KMS-11 (cell line): ENCODE measurements around the gene SIX4.

Experiments used
- H2AFZ ChIP-seq: fragments of 200-600 bp; sonication (generic); 2 replicates; pipeline ENCODE4 v1.6.1; 2016; ENCODE audit warnings: antibody characterized with exemption, mixed run types, low read depth
- H3K27ac ChIP-seq: fragments of 200-600 bp; sonication (generic); 2 replicates; pipeline ENCODE4 v1.6.1; 2016; ENCODE audit warnings: mild to moderate bottlenecking, mixed run types
- H3K27me3 ChIP-seq: fragments of 200-600 bp; sonication (generic); 2 replicates; pipeline ENCODE4 v1.6.1; 2017; ENCODE audit warnings: mild to moderate bottlenecking, low read depth, mixed run types, moderate library complexity; ENCODE audit not compliant: insufficient read depth
- H3K36me3 ChIP-seq: fragments of 200-600 bp; sonication (generic); 2 replicates; pipeline ENCODE4 v1.6.1; 2017; ENCODE audit warnings: mild to moderate bottlenecking, mixed run types; ENCODE audit not compliant: insufficient read depth
- H3K4me1 ChIP-seq: fragments of 200-600 bp; sonication (generic); 2 replicates; pipeline ENCODE4 v1.6.1; 2016; ENCODE audit warnings: mild to moderate bottlenecking, low read depth, mixed run types; ENCODE audit not compliant: poor library complexity, severe bottlenecking
- H3K4me2 ChIP-seq: fragments of 200-600 bp; sonication (generic); 2 replicates; pipeline ENCODE4 v1.7.0; 2016; ENCODE audit warnings: mild to moderate bottlenecking, mixed run types
- H3K4me3 ChIP-seq: fragments of 200-600 bp; sonication (generic); IDR thresholded peaks from 2 replicates; pipeline ENCODE4 v1.6.1; 2017; ENCODE audit warnings: low read depth, low read length, mixed read lengths; ENCODE audit not compliant: insufficient read depth
- H3K79me2 ChIP-seq: fragments of 200-600 bp; sonication (generic); 2 replicates; pipeline ENCODE4 v1.6.1; 2016; ENCODE audit warnings: low read depth, mixed run types; ENCODE audit not compliant: insufficient read depth
- H3K9ac ChIP-seq: fragments of 200-600 bp; sonication (generic); 2 replicates; pipeline ENCODE4 v1.6.1; 2016; ENCODE audit warnings: mild to moderate bottlenecking, mixed run types
- H4K20me1 ChIP-seq: fragments of 200-600 bp; sonication (generic); 2 replicates; pipeline ENCODE4 v1.6.1; 2016; ENCODE audit warnings: mild to moderate bottlenecking, mixed run types; ENCODE audit not compliant: insufficient read depth
- CTCF ChIP-seq: fragments of 200-600 bp; sonication (generic); conservative IDR thresholded peaks from 2 replicates; pipeline ENCODE4 v1.6.1; 2017; ENCODE audit warnings: low read depth, mild to moderate bottlenecking, antibody characterized with exemption, low read length, moderate library complexity, mixed read lengths

SIX4 gene

GRCh38 chr14:60760644-60761364 lies 36.7 kb upstream of the SIX4 start:
- no peak for TF ChIP-seq CTCF
- H3K36me3 ChIP-seq = no peaks in the 10 kb centered on the region
- H3K9ac ChIP-seq = no peak overlapping the region
- no peaks in the 10 kb centered on the region for H4K20me1 ChIP-seq
- H3K4me2 ChIP-seq = no peak overlapping the region
- H3K4me1 ChIP-seq = peaks cover 48% of the 10 kb centered on the region
- no peak overlapping the region for H3K27ac ChIP-seq
- H2AFZ ChIP-seq = no peak overlapping the region
- no peak overlapping the region for H3K4me3 ChIP-seq
- H3K27me3 ChIP-seq = no peaks in the 10 kb centered on the region
- H3K79me2 ChIP-seq = peaks cover 12% of the 10 kb centered on the region; the same call in 1 of the 2 replicates

- H4K20me1 ChIP-seq = no peaks in the 10 kb centered on the region
- no peaks in the 10 kb centered on the region for H3K27me3 ChIP-seq
- no peaks in the 10 kb centered on the region for H3K36me3 ChIP-seq
- H3K4me1 ChIP-seq = peaks cover 52% of the 10 kb centered on the region
- H3K9ac ChIP-seq = no peak overlapping the region
- no peak overlapping the region for H3K4me2 ChIP-seq
- H3K79me2 ChIP-seq = peaks cover 12% of the 10 kb centered on the region; the same call in 1 of the 2 replicates
- TF ChIP-seq CTCF = no peak
- no peak overlapping the region for H3K27ac ChIP-seq
- no peak overlapping the region for H3K4me3 ChIP-seq
- H2AFZ ChIP-seq = no peak overlapping the region
Measured at GRCh38 chr14:60760209-60760608, 36.1 kb upstream of the SIX4 start.

GRCh38 chr14:60758885-60759284 lies 34.7 kb upstream of the SIX4 start:
- Histone ChIP-seq H4K20me1 (no peaks in the 10 kb centered on the region), H2AFZ (no peak overlapping the region), H3K9ac (no peak overlapping the region), H3K79me2 (peaks cover 12% of the 10 kb centered on the region; the same call in 1 of the 2 replicates), H3K27me3 (no peaks in the 10 kb centered on the region), H3K27ac (peak overlapping the region; percentile 20; the same call in 1 of the 2 replicates), H3K36me3 (no peaks in the 10 kb centered on the region), H3K4me1 (peaks cover 65% of the 10 kb centered on the region), H3K4me2 (peak overlapping the region; percentile 48; the same call in 1 of the 2 replicates), H3K4me3 (no peak overlapping the region)
- TF ChIP-seq CTCF = no peak

- peaks cover 76% of the 10 kb centered on the region for H3K4me1 ChIP-seq
- H3K27me3 ChIP-seq = no peaks in the 10 kb centered on the region
- no peak overlapping the region for H2AFZ ChIP-seq
- TF ChIP-seq CTCF = no peak
- H3K36me3 ChIP-seq = no peaks in the 10 kb centered on the region
- no peak overlapping the region for H3K9ac ChIP-seq
- peaks cover 12% of the 10 kb centered on the region; the same call in 1 of the 2 replicates for H3K79me2 ChIP-seq
- no peak overlapping the region for H3K4me3 ChIP-seq
- peak overlapping the region; percentile 17; the same call in 1 of the 2 replicates for H3K4me2 ChIP-seq
- no peak overlapping the region for H3K27ac ChIP-seq
- H4K20me1 ChIP-seq = no peaks in the 10 kb centered on the region
Measured at GRCh38 chr14:60757567-60758002, 33.4 kb upstream of the SIX4 start.
